Measurements from ENCODE around the gene OR6V1. TPM values are rescaled to one million over a fixed set of nuclear protein-coding genes. Genes with fewer than 3 reads are reported as not detected.

The OR6V1 gene
- polyA plus RNA-seq, 1 donor (not counting 4 experiments of a cell fraction or from before 2014, with no cell fraction given): not detected

- FAIRE-seq (no peak), DNase-seq (ENCODE audit: low read depth, low spot score) (no peak)
- H3K4me2 ChIP-seq (ENCODE audit: control insufficient read depth, extremely low read depth, insufficient read depth, low read depth, low read length): no peak overlapping the region
- H3K4me3 ChIP-seq (ENCODE audit: control insufficient read depth in 2 of 3, extremely low read depth in 1 of 3, insufficient read depth in 2 of 3, low read depth in 1 of 3, low read length in 3 of 3): no peak overlapping the region
- H3K36me3 ChIP-seq (ENCODE audit: control insufficient read depth in 2 of 2, extremely low read depth in 1 of 2, insufficient read depth in 2 of 2, low read length in 2 of 2): no peaks in the 10 kb centered on the region
- H3K27me3 ChIP-seq (ENCODE audit: control insufficient read depth, extremely low read depth, insufficient read depth, low read length): no peaks in the 10 kb centered on the region
- H3K4me1 ChIP-seq (ENCODE audit: control insufficient read depth, extremely low read depth, insufficient read depth, low read length): no peaks in the 10 kb centered on the region
- H3K9ac ChIP-seq (ENCODE audit: control insufficient read depth, extremely low read depth, insufficient read depth, low read length): no peak overlapping the region
- no peak overlapping the region for H3K27ac ChIP-seq (ENCODE audit: control insufficient read depth, insufficient read depth, low read length)
- TF ChIP-seq EZH2 (IDR thresholded peaks at IDR 0.05; ENCODE audit: low read length): no peak
- TF ChIP-seq CTCF (optimal IDR thresholded peaks at IDR 0.05 in 1 of 3, IDR thresholded peaks at IDR 0.05 in 1 of 3, conservative IDR thresholded peaks at IDR 0.05 in 1 of 3; ENCODE audit: extremely low read depth in 1 of 3, insufficient read depth in 2 of 3, low read length in 3 of 3): no peak
- H3K9me3 ChIP-seq (ENCODE audit: control insufficient read depth, low read depth, low read length): no peaks in the 10 kb centered on the region
- H3K79me2 ChIP-seq (ENCODE audit: control insufficient read depth, insufficient read depth, low read length): no peaks in the 10 kb centered on the region
- H4K20me1 ChIP-seq (ENCODE audit: control insufficient read depth, extremely low read depth, insufficient read depth, low read length): no peaks in the 10 kb centered on the region
- dilution Hi-C loops (cut with MboI; ENCODE audit: extremely low pct_ligation_motif_present, low sequenced_read_pairs): no loop called here
- no peak overlapping the region for H2AFZ ChIP-seq (ENCODE audit: control insufficient read depth, low read length)
- H3K9me1 ChIP-seq (ENCODE audit: control insufficient read depth, extremely low read depth, insufficient read depth, low read length): no peaks in the 10 kb centered on the region
These were observed 24.5 kb upstream of the OR6V1 start for GRCh38 chr7:143027683-143028082.

GRCh38 chr7:143038635-143039034 is 13.5 kb upstream of the OR6V1 start:
- Histone ChIP-seq H2AFZ (ENCODE audit: control insufficient read depth, low read length) (no peak overlapping the region), H3K4me2 (ENCODE audit: control insufficient read depth, extremely low read depth, insufficient read depth, low read depth, low read length) (no peak overlapping the region), H3K4me3 (ENCODE audit: control insufficient read depth in 2 of 3, extremely low read depth in 1 of 3, insufficient read depth in 2 of 3, low read depth in 1 of 3, low read length in 3 of 3) (no peak overlapping the region), H3K9ac (ENCODE audit: control insufficient read depth, extremely low read depth, insufficient read depth, low read length) (no peak overlapping the region), H3K4me1 (ENCODE audit: control insufficient read depth, extremely low read depth, insufficient read depth, low read length) (no peaks in the 10 kb centered on the region), H3K9me1 (ENCODE audit: control insufficient read depth, extremely low read depth, insufficient read depth, low read length) (no peaks in the 10 kb centered on the region), H3K9me3 (ENCODE audit: control insufficient read depth, low read depth, low read length) (no peaks in the 10 kb centered on the region), H3K79me2 (ENCODE audit: control insufficient read depth, insufficient read depth, low read length) (no peaks in the 10 kb centered on the region), H3K27ac (ENCODE audit: control insufficient read depth, insufficient read depth, low read length) (no peak overlapping the region), H3K36me3 (ENCODE audit: control insufficient read depth in 2 of 2, extremely low read depth in 1 of 2, insufficient read depth in 2 of 2, low read length in 2 of 2) (no peaks in the 10 kb centered on the region), H3K27me3 (ENCODE audit: control insufficient read depth, extremely low read depth, insufficient read depth, low read length) (no peaks in the 10 kb centered on the region), H4K20me1 (ENCODE audit: control insufficient read depth, extremely low read depth, insufficient read depth, low read length) (no peaks in the 10 kb centered on the region)
- FAIRE-seq (no peak), DNase-seq (ENCODE audit: low read depth, low spot score) (no peak)
- dilution Hi-C loops (cut with MboI; ENCODE audit: extremely low pct_ligation_motif_present, low sequenced_read_pairs): no loop called here
- TF ChIP-seq EZH2 (IDR thresholded peaks at IDR 0.05; ENCODE audit: low read length): no peak
- no peak for TF ChIP-seq CTCF (optimal IDR thresholded peaks at IDR 0.05 in 1 of 3, IDR thresholded peaks at IDR 0.05 in 1 of 3, conservative IDR thresholded peaks at IDR 0.05 in 1 of 3; ENCODE audit: extremely low read depth in 1 of 3, insufficient read depth in 2 of 3, low read length in 3 of 3)

Data from keratinocyte (primary cell).